SK-N-MC (cell line): ENCODE results near the gene LRP1B.

ENCODE experiments used
- DNase-seq: peaks from one replicate; pipeline ENCODE4 v3.0.0-alpha.2; 2011; ENCODE audit warnings: low read depth, low spot score
- H3K27ac ChIP-seq: fragments of 200-600 bp; sonication (generic); 2 replicates; pipeline ENCODE4 v1.5.1; 2016; ENCODE audit warnings: mixed run types
- H3K36me3 ChIP-seq: fragments of 200-600 bp; sonication (generic); 2 replicates; pipeline ENCODE4 v1.6.1; 2017; ENCODE audit warnings: antibody characterized with exemption, low read length, mixed read lengths; ENCODE audit not compliant: insufficient read depth
- H3K4me3 ChIP-seq: fragments of 200-600 bp; sonication (generic); 2 replicates; pipeline ENCODE4 v1.5.1; 2016
- H3K9ac ChIP-seq: fragments of 200-600 bp; sonication (generic); 2 replicates; pipeline ENCODE4 v1.8.0; 2017; ENCODE audit warnings: mixed run types, mixed read lengths; ENCODE audit not compliant: insufficient read length
- H3K9me3 ChIP-seq: fragments of 200-600 bp; sonication (generic); 2 replicates; pipeline ENCODE4 v1.6.1; 2017; ENCODE audit warnings: low read depth, mild to moderate bottlenecking, antibody characterized with exemption, low read length, moderate library complexity, mixed read lengths
- EZH2 ChIP-seq: fragments of 200-600 bp; sonication (generic); IDR thresholded peaks from one replicate; pipeline ENCODE4 v1.6.1; 2017; ENCODE audit warnings: antibody characterized with exemption
- FOXP2 ChIP-seq: optimal IDR thresholded peaks from 2 replicates; pipeline ENCODE3; 2011; ENCODE audit warnings: mild to moderate bottlenecking, moderate library complexity; ENCODE audit not compliant: insufficient read depth; ENCODE audit errors: extremely low read length, control extremely low read depth
- POLR2AphosphoS5 ChIP-seq: IDR thresholded peaks from 2 replicates; pipeline ENCODE4 v1.6.1; 2012; ENCODE audit warnings: mild to moderate bottlenecking, low read depth, low read length, borderline replicate concordance

Gene LRP1B

GRCh38 chr2:141570474-141571131 is 560.2 kb downstream of the LRP1B start:
- no peaks in the 10 kb centered on the region for H3K36me3 ChIP-seq
- no peak overlapping the region for H3K27ac ChIP-seq
- no peak for DNase-seq
- TF ChIP-seq EZH2 = no peak
- TF ChIP-seq POLR2AphosphoS5 = no peak
- no peak for TF ChIP-seq FOXP2
- no peak overlapping the region for H3K9ac ChIP-seq
- H3K4me3 ChIP-seq = no peak overlapping the region
- no peaks in the 10 kb centered on the region for H3K9me3 ChIP-seq

- Histone ChIP-seq H3K27ac (no peak overlapping the region), H3K4me3 (no peak overlapping the region), H3K9ac (no peak overlapping the region), H3K9me3 (no peaks in the 10 kb centered on the region), H3K36me3 (no peaks in the 10 kb centered on the region)
- TF ChIP-seq FOXP2 (no peak), POLR2AphosphoS5 (no peak), EZH2 (no peak)
- no peak for DNase-seq
These were observed 560.9 kb downstream of the LRP1B start for GRCh38 chr2:141569941-141570340.

GRCh38 chr2:141565597-141565996 is 565.2 kb downstream of the LRP1B start:
- TF ChIP-seq POLR2AphosphoS5 (no peak), FOXP2 (no peak), EZH2 (no peak)
- no peaks in the 10 kb centered on the region for H3K9me3 ChIP-seq
- no peak overlapping the region for H3K27ac ChIP-seq
- no peak overlapping the region for H3K4me3 ChIP-seq
- DNase-seq = no peak
- no peaks in the 10 kb centered on the region for H3K36me3 ChIP-seq
- H3K9ac ChIP-seq = no peak overlapping the region

GRCh38 chr2:141560723-141561122 is 570.1 kb downstream of the LRP1B start:
- peak overlapping the region; percentile 40; the same call in 1 of the 2 replicates for H3K27ac ChIP-seq
- H3K9ac ChIP-seq = no peak overlapping the region
- TF ChIP-seq EZH2 (no peak), POLR2AphosphoS5 (no peak), FOXP2 (no peak)
- 0 out of 2 replicates have a peak overlapping the region, but pooled peaks have one; percentile 5 for H3K4me3 ChIP-seq
- DNase-seq = no peak
- no peaks in the 10 kb centered on the region for H3K36me3 ChIP-seq
- H3K9me3 ChIP-seq = no peaks in the 10 kb centered on the region

- TF ChIP-seq EZH2 (no peak), FOXP2 (no peak), POLR2AphosphoS5 (no peak)
- H3K27ac ChIP-seq = no peak overlapping the region
- H3K36me3 ChIP-seq = no peaks in the 10 kb centered on the region
- H3K9ac ChIP-seq = no peak overlapping the region
- no peaks in the 10 kb centered on the region for H3K9me3 ChIP-seq
- no peak overlapping the region for H3K4me3 ChIP-seq
- DNase-seq = no peak
These were observed 573.3 kb downstream of the LRP1B start for GRCh38 chr2:141557329-141558095.

GRCh38 chr2:141555876-141556470 is 574.8 kb downstream of the LRP1B start:
- H3K9ac ChIP-seq = no peak overlapping the region
- no peaks in the 10 kb centered on the region for H3K36me3 ChIP-seq
- H3K4me3 ChIP-seq = no peak overlapping the region
- H3K9me3 ChIP-seq = no peaks in the 10 kb centered on the region
- TF ChIP-seq POLR2AphosphoS5 = no peak
- no peak for TF ChIP-seq FOXP2
- no peak for TF ChIP-seq EZH2
- no peak overlapping the region for H3K27ac ChIP-seq
- no peak for DNase-seq

- TF ChIP-seq EZH2 (no peak), FOXP2 (no peak), POLR2AphosphoS5 (no peak)
- DNase-seq = no peak
These were observed 576.0 kb downstream of the LRP1B start for GRCh38 chr2:141554810-141555209.

GRCh38 chr2:141534666-141535362 is 596.0 kb downstream of the LRP1B start:
- peak; percentile 35; the same call in 1 of the 2 replicates for TF ChIP-seq POLR2AphosphoS5
- TF ChIP-seq EZH2 = no peak
- Histone ChIP-seq H3K4me3 (peak overlapping the region; percentile 64), H3K27ac (peak overlapping the region; percentile 88), H3K9me3 (no peaks in the 10 kb centered on the region), H3K9ac (no peak overlapping the region), H3K36me3 (no peaks in the 10 kb centered on the region)
- DNase-seq = peak; percentile 64

More at GRCh38 chr2:141554810-141555209, 576.0 kb downstream of the LRP1B start:
- H3K4me3 ChIP-seq = no peak overlapping the region
- H3K27ac ChIP-seq = no peak overlapping the region
- no peaks in the 10 kb centered on the region for H3K36me3 ChIP-seq
- H3K9me3 ChIP-seq = no peaks in the 10 kb centered on the region
- H3K9ac ChIP-seq = no peak overlapping the region
